Left ventricle myocardium superior (tissue), 1 donor: ENCODE data around the gene PAX5. TPM values are rescaled to one million over a fixed set of nuclear protein-coding genes. Genes with fewer than 3 reads are reported as not detected.

Experiments used
- ATAC-seq: fragments of 200-7000 bp; cut with Tn5 transposase; one replicate; pipeline ENCODE4 v1.9.1; 2020; ENCODE audit warnings: mild to moderate bottlenecking, moderate library complexity
- DNase-seq: peaks from one replicate; pipeline ENCODE4 v3.0.0-alpha.2; 2020
- intact Hi-C: fragments of 100-400 bp; cut with micrococcal nuclease; formaldehyde crosslinking; loops from one replicate; pipeline ENCODE4 v1.11.0; 2022
- total RNA-seq: library from RNA; stranded (reverse); fragmentation: NEBNext Ultra II Directional; extraction: Animal tissue kit (Norgen Biotek cat#: 25700); gene quantifications from one replicate; pipeline ENCODE4 v1.2.1, GENCODE V29; 2021
- donor health status: DM: no; HTN: yes; CAD: no; lungs with severe emphysema.

Gene PAX5
- total RNA-seq, 1 donor from 2014 or later, result not detected

DNA sequence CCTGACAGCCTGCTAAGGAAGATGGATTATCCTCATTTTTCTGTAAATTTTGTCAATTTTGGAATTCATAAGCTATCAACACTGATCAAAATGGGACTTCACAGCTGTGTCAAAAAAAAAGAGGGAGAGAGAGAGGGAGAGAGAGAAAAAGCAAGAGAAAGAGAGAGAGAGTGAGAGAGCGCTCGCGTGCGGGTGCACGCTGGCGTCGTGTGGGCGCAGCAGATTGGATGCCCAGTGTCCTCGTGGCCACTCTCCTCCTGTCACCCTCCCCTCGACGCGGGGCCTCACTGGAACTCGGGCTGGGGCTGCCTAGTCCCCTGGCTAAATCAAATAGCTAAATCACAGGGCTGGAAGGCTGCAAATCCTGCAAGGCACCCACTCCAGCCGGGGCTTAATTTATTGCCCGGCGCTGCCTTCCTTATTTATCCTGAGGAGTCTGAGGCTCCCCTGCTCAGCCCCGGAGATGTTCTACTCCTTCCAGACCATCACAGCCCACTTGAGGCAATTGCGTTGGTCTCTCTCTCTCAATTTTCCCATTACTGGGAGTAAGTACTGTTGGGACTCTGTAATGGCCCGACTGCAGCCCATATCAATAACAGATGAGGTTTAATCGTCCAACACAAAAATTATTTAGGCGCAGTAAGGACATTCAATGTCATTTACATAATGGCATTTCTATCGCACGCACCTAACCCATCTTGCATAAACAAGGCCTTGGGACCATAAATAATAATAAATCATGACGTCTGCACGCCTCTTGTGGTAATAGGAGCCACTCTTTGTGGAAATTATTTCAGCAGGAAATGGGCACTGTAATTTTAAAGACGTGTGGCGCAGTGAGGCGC lies 94.2 kb downstream of the PAX5 start:
- intact Hi-C loops, result no loop called here
- DNase-seq, result no peak
- ATAC-seq, result no peak

DNA sequence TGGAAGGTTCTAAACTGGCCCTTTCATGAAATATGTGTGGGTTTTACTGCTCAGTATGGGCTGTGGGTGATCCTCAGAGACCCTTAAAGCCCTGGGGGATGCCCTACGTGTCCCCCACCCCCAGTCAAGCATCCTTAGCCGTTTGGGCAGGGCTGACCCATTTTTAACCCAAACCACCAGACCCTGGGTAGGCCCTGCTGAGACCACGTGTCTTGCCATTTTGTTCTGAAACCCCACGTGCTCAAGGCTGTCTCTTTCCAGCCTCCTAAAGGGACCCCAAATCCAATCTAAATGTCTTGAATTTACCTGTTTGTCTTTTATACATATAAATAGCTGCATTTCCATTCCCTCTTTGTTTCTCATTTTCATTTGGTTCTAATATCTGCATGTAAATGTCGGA lies 94.9 kb downstream of the PAX5 start:
- DNase-seq, result no peak
- intact Hi-C loops, result no loop called here
- ATAC-seq, result no peak

DNA sequence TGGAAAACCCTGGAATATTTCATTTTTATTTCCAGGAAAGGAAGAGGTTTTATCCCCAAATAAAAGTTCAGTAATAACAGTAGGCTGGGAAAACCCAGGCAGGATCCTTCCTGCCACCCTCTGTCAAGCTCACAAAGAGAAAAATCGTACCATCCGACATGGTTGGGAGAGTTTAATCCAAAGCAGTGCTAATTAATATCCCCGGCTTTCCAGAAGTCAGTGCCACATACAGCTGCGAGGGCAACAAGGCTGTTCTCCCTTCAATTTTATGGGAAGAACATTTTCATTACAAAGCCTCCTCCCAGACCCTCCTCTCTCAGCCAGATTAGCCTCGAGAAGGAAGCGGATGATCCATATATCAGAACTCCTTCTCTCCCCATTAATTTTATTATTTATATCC lies 95.5 kb downstream of the PAX5 start:
- DNase-seq, result no peak
- no peak for ATAC-seq
- intact Hi-C loops, result no loop called here

DNA sequence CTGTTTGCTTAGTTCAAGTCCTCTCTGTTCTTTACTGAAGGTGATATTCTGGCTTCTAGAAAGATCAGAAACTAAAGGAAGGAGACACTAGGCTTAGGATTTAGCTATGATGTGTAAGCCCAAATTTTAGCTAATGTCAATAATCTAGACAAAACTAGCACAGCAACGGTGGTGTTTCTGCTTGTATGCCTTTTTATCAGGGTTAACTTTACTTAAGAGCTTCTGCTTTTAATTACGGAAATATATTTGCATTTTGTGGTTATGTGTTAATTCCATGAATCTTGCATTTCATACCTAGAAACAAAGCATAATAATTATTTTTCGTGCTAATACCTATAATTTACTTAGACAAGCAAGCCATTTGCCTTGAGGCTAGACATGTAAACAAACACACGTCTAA lies 96.1 kb downstream of the PAX5 start:
- no peak for ATAC-seq
- DNase-seq, result no peak
- intact Hi-C loops, result no loop called here

DNA sequence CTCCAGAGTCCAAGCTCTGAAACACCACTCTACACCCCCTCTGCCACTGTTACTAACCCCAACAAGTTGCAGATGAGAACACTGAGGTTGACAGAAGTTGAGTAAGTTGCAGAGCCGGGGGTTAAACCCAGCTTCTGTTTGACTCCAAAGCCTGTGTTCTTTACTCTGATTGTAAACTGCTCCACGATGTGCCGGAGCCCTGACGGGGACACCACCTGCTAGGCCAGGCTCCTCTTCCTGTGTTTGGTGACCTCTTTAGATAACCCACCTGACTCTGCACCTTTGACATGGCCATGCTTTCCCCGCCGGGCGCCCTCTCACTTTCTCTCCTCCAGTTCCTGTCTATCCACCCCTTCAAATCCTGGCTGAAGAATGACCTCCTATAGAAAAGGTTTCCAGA lies 96.7 kb downstream of the PAX5 start:
- DNase-seq, result no peak
- no peak for ATAC-seq
- intact Hi-C loops, result no loop called here

DNA sequence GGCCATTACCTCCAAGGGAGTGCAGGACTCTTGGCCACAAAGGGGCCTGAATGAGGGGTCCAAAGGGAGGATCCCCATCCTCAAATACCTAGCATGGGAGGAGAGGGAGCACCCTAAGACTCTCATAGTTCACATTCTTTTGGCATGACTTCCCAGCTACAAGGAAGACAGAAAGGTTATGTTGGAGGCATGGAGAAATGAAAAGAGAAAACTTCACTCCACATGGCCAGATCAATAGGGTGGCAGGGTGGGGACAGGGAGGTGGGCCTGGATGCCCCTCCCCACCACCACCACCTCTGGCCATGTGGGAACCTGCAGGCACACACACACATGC lies 97.6 kb downstream of the PAX5 start:
- DNase-seq, result no peak
- intact Hi-C loops, result no loop called here
- ATAC-seq, result no peak

DNA sequence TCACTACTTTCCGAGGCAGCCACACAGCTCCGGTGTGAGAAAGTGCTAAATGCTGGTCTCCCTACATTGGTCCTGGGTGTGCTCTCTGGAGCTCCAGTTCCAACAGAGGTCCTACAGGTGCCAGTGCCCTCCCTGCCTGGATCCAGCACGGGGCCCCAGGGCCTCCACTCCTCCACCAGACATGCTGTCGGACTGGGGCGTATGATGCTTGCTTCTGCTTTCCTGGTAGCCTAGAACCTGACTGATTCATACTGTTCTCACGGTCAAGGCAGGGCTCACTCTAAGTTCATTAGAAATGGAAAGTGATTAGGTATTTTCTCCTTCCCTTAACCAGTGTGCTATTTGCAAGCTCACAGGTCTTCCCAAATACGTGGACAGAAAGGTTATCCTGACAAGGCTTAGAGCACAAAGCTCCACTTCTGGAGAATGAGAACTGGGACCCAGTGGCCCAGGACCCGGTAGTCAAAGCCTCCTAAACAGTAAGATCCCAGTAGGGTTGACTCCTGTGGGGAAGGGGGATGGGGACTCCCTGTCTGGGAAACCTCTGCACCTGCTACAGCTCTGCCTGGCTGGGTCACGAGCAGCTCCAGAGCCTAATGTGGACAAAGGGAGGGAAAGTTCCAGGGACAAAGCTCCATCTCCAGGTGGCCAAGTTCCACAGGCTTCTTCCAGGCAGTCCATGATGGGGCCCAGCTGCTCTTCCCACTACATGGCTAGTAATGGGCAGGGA lies 98.1 kb downstream of the PAX5 start:
- ATAC-seq, result no peak
- intact Hi-C loops, result no loop called here
- no peak for DNase-seq

DNA sequence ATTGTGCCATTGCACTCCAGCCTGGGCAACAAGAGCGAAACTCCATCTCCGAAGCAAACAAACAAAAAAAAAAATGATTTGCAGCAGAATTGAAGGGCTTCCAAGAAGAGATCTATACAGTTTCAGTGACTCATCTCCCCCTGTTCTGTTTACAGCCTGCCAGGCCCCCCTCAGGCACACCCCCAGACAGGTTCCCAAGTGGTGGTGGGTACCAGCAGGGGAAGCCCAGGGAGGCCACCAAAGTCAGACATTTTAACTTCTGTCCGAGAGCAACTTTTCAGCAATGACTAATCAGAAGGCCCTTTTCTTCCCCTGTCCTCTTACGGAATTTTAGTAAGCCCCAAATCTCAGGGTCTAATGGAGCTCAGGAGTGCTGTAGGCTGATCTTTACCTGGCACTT lies 98.7 kb downstream of the PAX5 start:
- no peak for ATAC-seq
- intact Hi-C loops, result no loop called here
- DNase-seq, result no peak

DNA sequence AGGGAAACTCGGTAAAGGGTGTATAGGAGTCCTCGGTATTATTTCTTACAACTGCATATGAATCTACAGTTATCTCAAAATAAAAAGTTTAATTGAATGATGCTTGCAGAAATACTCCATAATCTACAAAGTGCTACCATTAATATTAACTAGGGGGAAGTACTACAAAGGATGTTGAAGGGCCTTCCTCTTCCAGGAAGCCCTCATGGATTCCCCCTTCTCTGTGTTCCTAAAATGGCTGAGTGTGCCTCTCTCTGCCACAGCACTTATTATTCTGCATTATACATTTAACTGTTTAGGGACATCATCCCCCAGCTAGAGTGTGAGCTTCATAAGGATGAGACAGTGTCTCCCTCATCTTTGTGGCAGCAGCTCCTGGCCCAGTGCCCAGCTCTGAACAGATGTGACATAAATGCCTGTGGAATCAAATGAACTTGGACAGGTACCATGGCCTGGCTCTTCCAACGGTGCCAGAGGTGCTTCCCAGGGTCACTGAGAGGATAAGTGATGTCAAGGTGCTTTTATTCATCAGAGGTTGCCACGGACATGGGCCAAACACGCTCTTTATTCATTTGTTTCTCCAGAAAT lies 99.5 kb downstream of the PAX5 start:
- intact Hi-C loops, result no loop called here
- ATAC-seq (no peak), DNase-seq (no peak)

DNA sequence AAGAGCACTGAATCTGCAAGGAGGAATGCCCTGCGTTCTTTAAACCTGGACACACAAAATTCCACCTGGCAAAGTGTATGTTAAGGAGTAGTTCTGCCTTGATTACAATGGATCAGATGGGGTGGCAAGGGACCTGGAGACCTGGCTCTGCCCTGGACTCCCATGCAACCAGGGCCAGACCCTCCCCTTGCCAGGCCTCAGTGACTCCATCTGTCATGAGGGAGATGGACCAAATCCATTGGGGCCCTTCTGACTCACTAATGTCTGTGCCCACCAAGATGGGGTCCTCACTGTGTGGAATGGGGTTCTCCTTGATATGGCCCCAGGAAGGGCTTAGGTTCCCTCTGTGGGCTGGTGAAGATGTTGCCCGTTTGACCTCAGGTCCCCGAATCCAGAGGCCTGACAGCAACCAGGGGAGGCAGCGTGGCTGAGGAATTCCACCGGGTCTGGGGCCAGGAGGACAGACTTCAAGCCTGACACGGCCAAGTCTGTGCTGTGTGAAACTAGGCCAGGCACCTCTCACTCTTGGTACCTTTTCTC lies 100.3 kb downstream of the PAX5 start:
- no peak for DNase-seq
- ATAC-seq, result no peak
- intact Hi-C loops, result no loop called here

DNA sequence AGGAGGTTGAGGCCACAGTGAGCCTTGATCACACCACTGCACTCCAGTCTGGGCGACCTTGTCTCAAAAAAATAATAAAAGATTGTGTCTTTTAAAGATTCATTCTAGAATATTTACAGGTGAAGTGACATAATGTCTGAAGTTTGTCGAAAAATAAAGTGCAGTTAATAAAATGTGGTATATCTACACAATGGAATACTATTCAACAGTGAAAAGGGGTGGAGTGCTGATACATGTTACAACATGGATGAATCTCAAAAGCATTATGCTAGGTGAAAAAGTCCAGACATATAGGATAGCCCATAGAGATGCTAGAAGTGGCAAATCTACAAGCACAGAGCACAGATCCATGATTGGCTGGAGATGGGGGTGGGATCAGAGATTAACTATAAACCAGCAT lies 101.9 kb downstream of the PAX5 start:
- no peak for DNase-seq
- intact Hi-C loops, result no loop called here
- ATAC-seq, result no peak

DNA sequence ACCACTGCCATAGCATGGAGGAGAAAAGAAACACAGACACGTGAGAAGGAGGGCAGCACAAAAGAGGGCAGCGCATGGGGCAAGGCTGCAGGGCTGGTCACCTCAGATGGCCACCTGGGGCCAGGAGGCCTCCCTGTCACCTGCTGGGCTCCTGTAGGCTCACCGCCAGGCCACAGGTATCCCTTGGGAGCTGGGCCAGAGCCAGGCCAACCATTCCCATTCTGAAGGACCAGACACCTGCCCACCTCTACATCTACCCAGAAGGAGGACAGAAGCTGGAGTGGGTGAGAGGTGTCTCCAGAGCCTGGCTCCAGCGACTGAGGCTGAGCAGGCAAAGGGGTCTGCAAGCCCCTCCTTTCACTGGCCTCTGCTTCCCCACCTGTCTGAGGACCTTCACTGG lies 103.1 kb downstream of the PAX5 start:
- intact Hi-C loops, result no loop called here
- no peak for DNase-seq
- ATAC-seq, result no peak

DNA sequence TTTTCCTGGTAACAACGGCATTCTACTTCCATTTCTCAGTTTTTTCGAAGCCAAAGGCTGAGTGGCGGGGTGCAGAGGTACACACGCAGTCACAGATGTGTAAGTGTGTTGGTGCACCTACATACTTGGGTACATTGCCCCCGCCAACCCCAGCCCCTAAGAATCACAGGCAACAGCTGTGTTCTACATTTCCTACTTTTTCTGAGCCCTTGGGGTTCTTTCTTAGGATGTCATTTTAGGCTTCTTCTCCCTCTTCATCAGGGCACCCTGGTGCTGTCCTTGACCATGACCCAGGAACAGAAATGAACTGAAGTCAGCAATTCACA lies 104.8 kb downstream of the PAX5 start:
- DNase-seq, result no peak
- intact Hi-C loops, result no loop called here
- ATAC-seq, result no peak

DNA sequence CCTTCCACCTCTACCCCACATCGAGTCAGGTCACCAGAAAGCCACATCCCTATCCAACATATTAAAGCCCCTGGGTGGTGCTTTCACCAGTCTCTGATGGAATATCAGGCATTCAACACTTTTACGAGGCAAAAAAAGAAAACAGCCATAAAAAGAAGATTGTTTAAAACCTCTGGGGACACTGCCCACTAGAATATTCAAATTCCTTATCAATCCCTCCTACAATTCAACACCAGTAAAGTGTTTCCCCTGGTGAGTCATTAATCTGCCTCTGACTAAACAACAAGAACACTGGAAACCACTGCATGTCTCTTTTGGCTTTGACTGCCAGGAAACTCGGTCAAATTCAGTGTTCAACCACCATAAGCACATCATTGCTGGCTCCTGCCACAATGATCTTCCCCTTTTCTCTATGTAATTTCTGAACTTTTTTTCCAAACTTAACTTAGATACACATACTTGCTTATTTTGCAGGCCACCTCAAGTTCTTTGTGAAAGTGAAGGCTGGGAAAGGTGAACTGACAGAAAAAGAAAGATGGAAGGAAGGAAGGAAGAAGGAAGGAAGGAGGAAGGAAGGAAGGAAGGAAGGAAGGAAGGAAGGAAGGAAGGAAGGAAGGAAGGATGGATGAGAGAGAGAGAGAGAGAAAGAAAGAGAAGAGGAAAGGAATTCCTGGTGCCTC lies 105.3 kb downstream of the PAX5 start:
- ATAC-seq (no peak), DNase-seq (no peak)
- intact Hi-C loops, result no loop called here

DNA sequence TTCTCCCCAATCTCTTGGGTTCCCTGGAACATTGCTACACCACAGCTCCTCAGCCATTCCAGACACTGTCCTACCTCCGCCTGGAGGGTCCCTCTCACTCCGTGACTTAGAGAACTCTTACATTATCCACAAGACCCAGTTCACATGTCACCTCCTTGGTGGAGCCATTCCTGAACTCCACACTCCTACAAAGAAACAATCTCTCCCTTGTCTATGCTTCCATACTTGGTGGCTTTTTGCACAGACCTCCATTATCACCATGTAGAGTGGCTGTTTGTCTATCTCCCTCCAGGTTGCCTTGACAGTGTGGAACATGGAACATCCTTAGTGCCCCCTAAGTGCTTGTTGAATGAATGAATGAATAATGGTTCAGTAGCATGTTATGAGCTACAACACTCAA lies 105.9 kb downstream of the PAX5 start:
- intact Hi-C loops, result no loop called here
- ATAC-seq, result no peak
- DNase-seq, result no peak

DNA sequence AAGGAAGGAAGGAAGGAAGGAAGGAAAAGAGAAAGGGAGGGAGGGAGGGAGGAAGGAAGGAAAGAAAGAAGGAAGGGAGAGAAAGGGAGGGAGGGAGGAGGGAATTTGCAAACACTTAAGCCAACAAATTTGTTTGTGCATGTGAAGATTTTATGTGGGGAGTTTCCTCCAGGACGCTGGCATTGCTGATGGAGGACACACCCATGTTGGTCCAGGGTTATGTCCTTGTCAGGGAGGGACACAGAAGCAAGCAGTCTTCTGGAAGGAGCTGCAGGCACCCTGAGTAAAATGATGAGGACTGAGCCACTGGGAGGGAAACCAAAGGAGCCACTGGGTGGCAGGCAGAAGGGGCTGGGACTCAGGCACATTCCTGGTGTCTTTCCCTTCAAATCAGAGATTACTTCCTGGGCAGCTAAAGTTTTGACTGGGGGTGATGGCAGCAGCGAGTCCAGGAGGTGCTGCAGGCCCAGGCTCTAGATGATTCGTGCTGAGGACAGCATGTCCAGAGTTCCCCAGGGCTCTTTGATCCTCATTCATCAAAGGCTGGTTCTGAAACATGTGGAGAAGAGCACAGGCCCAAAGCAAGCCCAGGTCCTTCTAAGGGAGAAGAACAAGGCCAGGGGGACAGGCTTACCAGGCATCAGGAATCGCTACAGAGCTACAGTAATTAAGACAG lies 109.2 kb downstream of the PAX5 start:
- intact Hi-C loops, result no loop called here
- no peak for ATAC-seq

DNA sequence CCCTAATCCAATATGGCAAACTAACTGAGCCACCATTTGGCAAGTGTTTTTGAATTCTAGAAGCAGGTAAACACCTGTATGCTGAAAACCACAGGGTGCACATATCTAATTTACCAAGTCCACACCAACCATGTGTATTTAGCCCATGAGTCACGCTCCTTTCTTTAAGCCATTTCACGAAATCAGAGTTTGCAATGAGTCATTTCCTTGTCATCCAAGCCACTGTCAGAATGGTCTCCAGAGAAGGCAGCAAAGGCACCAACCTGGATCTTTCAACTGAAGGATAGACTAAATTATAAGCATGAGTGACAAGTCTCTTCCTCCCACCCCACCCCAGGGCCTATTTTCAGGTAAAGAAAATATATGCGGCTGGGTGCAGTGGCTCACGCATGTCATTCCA lies 110.0 kb downstream of the PAX5 start:
- intact Hi-C loops, result no loop called here
- ATAC-seq (no peak), DNase-seq (no peak)

More for the DNA sequence above, 109.2 kb downstream of the PAX5 start:
- no peak for DNase-seq

DNA sequence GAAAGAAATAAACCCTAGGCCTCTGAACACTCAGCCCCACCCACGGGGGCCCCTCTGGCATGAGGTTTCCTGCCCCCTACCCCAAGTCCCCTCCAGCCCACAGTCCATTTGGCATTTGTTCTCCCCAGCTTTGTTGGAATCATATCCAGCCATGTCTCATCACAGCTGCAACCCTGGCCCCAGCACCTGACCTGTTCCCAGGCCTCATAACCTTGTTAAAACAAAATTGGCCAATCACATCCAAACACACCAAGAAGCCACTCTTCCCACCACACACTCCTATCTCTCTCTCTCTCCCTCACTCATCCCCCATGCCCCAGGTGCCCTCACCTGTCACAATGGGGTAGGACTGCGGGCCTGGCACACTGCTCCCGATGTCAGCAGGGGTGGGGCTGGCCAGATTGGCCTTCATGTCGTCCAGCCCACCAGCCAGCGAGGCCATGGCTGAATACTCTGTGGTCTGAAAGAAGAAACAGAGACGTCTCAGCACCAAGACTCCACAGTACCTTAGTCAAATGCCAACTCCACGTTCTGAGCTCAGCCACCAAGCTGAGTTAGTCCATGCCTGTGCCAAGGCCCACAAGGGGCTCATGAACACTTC lies 110.9 kb downstream of the PAX5 start:
- ATAC-seq, result no peak
- no peak for DNase-seq
- intact Hi-C loops, result no loop called here

DNA sequence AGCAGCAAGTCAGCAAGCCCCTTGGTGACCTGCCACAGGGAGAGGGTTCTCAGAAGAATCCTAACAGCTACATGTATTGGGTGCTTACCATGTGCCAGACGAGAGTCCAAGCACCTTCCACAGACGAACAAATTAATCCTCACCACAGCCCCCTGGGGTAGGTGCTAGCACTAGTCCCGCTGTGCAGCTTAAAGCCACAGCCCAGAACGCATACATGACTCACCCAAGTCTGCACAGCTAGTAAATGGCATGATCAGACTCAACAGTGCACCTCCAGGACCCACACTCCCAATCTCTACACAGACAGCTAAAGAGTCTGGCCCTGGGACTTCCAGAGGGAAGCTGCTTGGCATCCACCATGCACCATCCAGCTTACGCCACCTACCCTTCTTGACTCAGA lies 111.5 kb downstream of the PAX5 start:
- intact Hi-C loops, result no loop called here
- no peak for DNase-seq
- ATAC-seq, result no peak
